HCT116 (cell line): Measurements from ENCODE around the gene DAND5. TPM values are rescaled to one million over a fixed set of nuclear protein-coding genes. Genes with fewer than 3 reads are reported as not detected.

ENCODE experiments used
- ATAC-seq: fragments of 200-7000 bp; cut with Tn5 transposase; 2 replicates; pipeline ENCODE4 v1.9.1; 2020; ENCODE audit warnings: mild to moderate bottlenecking, moderate library complexity
- BruUV-seq: library from RNA; stranded (reverse); fragments of 400-500 nt; replicated peaks from 2 replicates; lab custom pipeline; 2021; lab: Mats Ljungman, UMichigan
- CTCF ChIA-PET: fragments of 300-600 bp; sonication (Branson Sonifier 250); formaldehyde crosslinking; loops from one replicate; lab custom pipeline; 2021; ENCODE audit warnings: antibody characterized with exemption; lab: Charles Lee
- POLR2A ChIA-PET: fragments of 300-600, 350-600 bp; sonication (Branson Sonifier 250); formaldehyde crosslinking; loops from one replicate; lab custom pipeline; 2021; ENCODE audit warnings: antibody characterized with exemption; lab: Charles Lee
- RAD21 ChIA-PET, 2 experiments: fragments of 300-600 bp; sonication (Branson Sonifier 250); formaldehyde crosslinking; loops; one replicate each; lab custom pipeline; 2023; ENCODE audit warnings: low total read pairs in 2 of 2; ENCODE audit not compliant: uncharacterized antibody in 2 of 2, unreplicated experiment in 2 of 2, low non-redundant PET in 1 of 2; lab: Charles Lee
- DNase-seq: peaks from one replicate; pipeline ENCODE4 v3.0.0-alpha.2; 2010; ENCODE audit warnings: low read depth, low spot score
- H2AFZ ChIP-seq: fragments of 200-600 bp; shearing (Covaris generic), sonication (generic); 2 replicates; pipeline ENCODE4 v1.6.1; 2017; ENCODE audit warnings: low read depth, mixed run types, mixed read lengths, antibody characterized with exemption, low read length; ENCODE audit not compliant: poor library complexity, severe bottlenecking
- H3K27ac ChIP-seq: 2 replicates; pipeline ENCODE4 v1.5.1; 2012; ENCODE audit warnings: low read depth, low read length
- H3K27me3 ChIP-seq: fragments of 200-600 bp; sonication (generic); 2 replicates; pipeline ENCODE4 v1.6.1; 2016; ENCODE audit warnings: mixed run types, low read length, mixed read lengths; ENCODE audit not compliant: insufficient read depth
- H3K36me3 ChIP-seq, 2 experiments: fragments of 200-500 bp in 1 of 2; fragments of 200-600 bp in 1 of 2; sonication (Bioruptor generic) in 1 of 2; sonication (generic) in 1 of 2; 2 replicates each; pipeline versions ENCODE4 v1.5.1 to v1.6.1; 2014 to 2016; ENCODE audit warnings: low read length in 2 of 2, inconsistent platforms in 1 of 2, mixed read lengths in 1 of 2, mixed run types in 1 of 2; ENCODE audit not compliant: insufficient read depth in 2 of 2, control insufficient read depth in 1 of 2
- H3K4me1 ChIP-seq, 2 experiments: fragments of 200-600 bp in 1 of 2; sonication (generic) in 1 of 2; 2 replicates each; pipeline versions ENCODE4 v1.5.1 to v1.6.1; 2012 to 2017; ENCODE audit warnings: low read length in 2 of 2, inconsistent platforms in 1 of 2, mild to moderate bottlenecking in 1 of 2, mixed read lengths in 1 of 2, mixed run types in 1 of 2, moderate library complexity in 1 of 2; ENCODE audit not compliant: insufficient read depth in 2 of 2, control insufficient read depth in 1 of 2
- H3K4me2 ChIP-seq: fragments of 200-600 bp; sonication (generic); 2 replicates; pipeline ENCODE4 v1.6.1; 2017; ENCODE audit warnings: mixed run types, low read length, mixed read lengths
- H3K4me3 ChIP-seq, 2 experiments: fragments of 200-600 bp in 1 of 2; sonication (generic) in 1 of 2; replicated peaks in 1 of 2; 2 replicates each; pipeline ENCODE4 v1.5.1; 2011 to 2016; ENCODE audit warnings: low read length in 2 of 2, control low read depth in 1 of 2, low read depth in 1 of 2, mild to moderate bottlenecking in 1 of 2, mixed read lengths in 1 of 2, mixed run types in 1 of 2
- H3K79me2 ChIP-seq: fragments of 200-600 bp; sonication (generic); 2 replicates; pipeline ENCODE4 v1.6.1; 2017; ENCODE audit warnings: mild to moderate bottlenecking, mixed run types, low read length, moderate library complexity, mixed read lengths; ENCODE audit not compliant: insufficient read depth
- H3K9ac ChIP-seq: fragments of 200-600 bp; sonication (generic); 2 replicates; pipeline ENCODE4 v1.6.1; 2016; ENCODE audit warnings: low read length, mixed read lengths
- H3K9me2 ChIP-seq: fragments of 200-600 bp; sonication (generic), shearing (Covaris generic); 2 replicates; pipeline ENCODE4 v1.6.1; 2017; ENCODE audit warnings: mixed run types, mild to moderate bottlenecking, moderate library complexity; ENCODE audit not compliant: insufficient read depth
- H3K9me3 ChIP-seq, 2 experiments: fragments of 200-500 bp in 1 of 2; fragments of 200-600 bp in 1 of 2; sonication (Bioruptor generic) in 1 of 2; sonication (generic) in 1 of 2; 2 replicates each; pipeline ENCODE4 v1.6.1; 2014 to 2017; ENCODE audit warnings: low read length in 2 of 2, mixed read lengths in 2 of 2, inconsistent platforms in 1 of 2, low read depth in 1 of 2, mild to moderate bottlenecking in 1 of 2, mixed run types in 1 of 2, moderate library complexity in 1 of 2; ENCODE audit not compliant: control insufficient read depth in 1 of 2, insufficient read depth in 1 of 2
- H4K20me1 ChIP-seq: fragments of 200-600 bp; sonication (generic), shearing (Covaris generic); 2 replicates; pipeline ENCODE4 v1.6.1; 2017; ENCODE audit warnings: mixed run types, mild to moderate bottlenecking, moderate library complexity; ENCODE audit not compliant: insufficient read depth
- ATF3 ChIP-seq: IDR thresholded peaks from 2 replicates; pipeline ENCODE4 v1.6.1; 2012
- CTCF ChIP-seq, 3 experiments: fragments of 200-600 bp in 1 of 3; sonication (generic) in 1 of 3; IDR thresholded peaks in 2 of 3; conservative IDR thresholded peaks in 1 of 3; 2 replicates each; pipeline ENCODE4 v1.5.1; 2012 to 2017; ENCODE audit warnings: low read depth in 2 of 3, low read length in 2 of 3, antibody characterized with exemption in 1 of 3, borderline replicate concordance in 1 of 3, control low read depth in 1 of 3, mild to moderate bottlenecking in 1 of 3, mixed read lengths in 1 of 3, mixed run types in 1 of 3, moderate library complexity in 1 of 3; ENCODE audit not compliant: insufficient read depth in 1 of 3
- ELF1 ChIP-seq: IDR thresholded peaks from 2 replicates; pipeline ENCODE4 v1.6.1; 2012; ENCODE audit warnings: low read depth, borderline replicate concordance
- EZH2phosphoT487 ChIP-seq: fragments of 200-600 bp; IDR thresholded peaks from 2 replicates; pipeline ENCODE4 v1.6.1; 2018; ENCODE audit warnings: antibody characterized with exemption, borderline replicate concordance
- MAX ChIP-seq: IDR thresholded peaks from 2 replicates; pipeline ENCODE4 v1.6.1; 2012
- POLR2A ChIP-seq: IDR thresholded peaks from 2 replicates; pipeline ENCODE4 v1.7.0; 2011; ENCODE audit warnings: borderline replicate concordance; ENCODE audit not compliant: insufficient read depth, insufficient read length; ENCODE audit errors: extremely low read depth
- SRF ChIP-seq: IDR thresholded peaks from 2 replicates; pipeline ENCODE4 v1.6.1; 2012; ENCODE audit warnings: low read depth
- TCF7L2 ChIP-seq: IDR thresholded peaks from 2 replicates; pipeline ENCODE4 v1.7.0; 2011; ENCODE audit warnings: borderline replicate concordance, inconsistent platforms; ENCODE audit not compliant: insufficient read depth, insufficient read length; ENCODE audit errors: extremely low read depth
- intact Hi-C: fragments of 100-400 bp; cut with micrococcal nuclease; formaldehyde crosslinking; loops from 2 replicates; pipeline ENCODE4 v1.10.0; 2022
- total RNA-seq: library from RNA; stranded (reverse); gene quantifications from one replicate; pipeline ENCODE4 v1.2.1, GENCODE V29; 2021; ENCODE audit not compliant: unreplicated experiment

The DAND5 gene
- total RNA-seq, 1 experiment from 2014 or later: 0.25 TPM

GRCh38 chr19:13004273-13004672, 34.9 kb downstream of the DAND5 start:
- H3K27ac ChIP-seq: no peak overlapping the region
- H3K9ac ChIP-seq: no peak overlapping the region
- H3K9me2 ChIP-seq: no peaks in the 10 kb centered on the region
- ChIA-PET POLR2A (interaction anchor here (1.4 kb wide), 1 partner anchor 50 kb away, joined by 3 read pairs; no protein-coding TSS in a partner anchor), CTCF (no interaction called here), RAD21 (no interaction called here)
- ATAC-seq: no peak
- intact Hi-C loops: no loop called here
- no peaks in the 10 kb centered on the region for H3K36me3 ChIP-seq
- no TSS peak for BruUV-seq
- H2AFZ ChIP-seq: no peak overlapping the region
- H3K4me2 ChIP-seq: no peak overlapping the region
- TF ChIP-seq TCF7L2 (no peak), SRF (no peak), ELF1 (no peak), EZH2phosphoT487 (no peak), CTCF (IDR thresholded peaks at IDR 0.05 in 2 of 3, conservative IDR thresholded peaks at IDR 0.05 in 1 of 3; ENCODE audit: borderline replicate concordance in 1 of 3, insufficient read depth in 1 of 3, low read depth in 2 of 3, low read length in 2 of 3) (no peak), ATF3 (no peak), POLR2A (no peak), MAX (no peak)
- H3K79me2 ChIP-seq: no peaks in the 10 kb centered on the region
- no peak overlapping the region for H3K4me3 ChIP-seq
- H3K27me3 ChIP-seq: no peaks in the 10 kb centered on the region
- H3K4me1 ChIP-seq: peaks cover 0 to 2% of the 10 kb centered on the region in 2 experiments; a peak in 2 of 4 replicates
- no peak for DNase-seq
- H4K20me1 ChIP-seq: no peaks in the 10 kb centered on the region
- H3K9me3 ChIP-seq: no peaks in the 10 kb centered on the region
